ENCODE measurements around the gene PPP4C.

The PPP4C gene

DNA sequence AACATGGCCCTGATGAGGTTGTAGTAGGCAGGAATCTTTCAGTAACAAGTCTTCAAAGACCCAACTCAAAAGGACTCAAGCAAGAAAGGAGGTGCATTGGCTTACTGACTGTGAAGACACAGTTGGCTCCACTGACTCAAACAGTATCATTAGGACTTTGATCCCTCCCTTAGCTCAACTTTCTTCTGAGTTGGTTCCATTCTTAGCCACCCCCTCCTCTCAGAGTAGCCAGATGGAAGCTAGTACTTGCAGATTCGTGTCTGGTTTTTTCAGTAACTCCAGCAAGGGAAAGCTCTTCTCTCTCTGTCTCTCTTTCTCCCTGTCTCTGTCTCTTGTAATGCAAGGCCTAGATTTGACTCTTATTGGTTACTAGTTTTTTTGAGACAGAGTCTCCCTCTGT, 52.2 kb downstream of the PPP4C start:
- DNase-seq (ENCODE audit: low read depth) = no peak

DNA sequence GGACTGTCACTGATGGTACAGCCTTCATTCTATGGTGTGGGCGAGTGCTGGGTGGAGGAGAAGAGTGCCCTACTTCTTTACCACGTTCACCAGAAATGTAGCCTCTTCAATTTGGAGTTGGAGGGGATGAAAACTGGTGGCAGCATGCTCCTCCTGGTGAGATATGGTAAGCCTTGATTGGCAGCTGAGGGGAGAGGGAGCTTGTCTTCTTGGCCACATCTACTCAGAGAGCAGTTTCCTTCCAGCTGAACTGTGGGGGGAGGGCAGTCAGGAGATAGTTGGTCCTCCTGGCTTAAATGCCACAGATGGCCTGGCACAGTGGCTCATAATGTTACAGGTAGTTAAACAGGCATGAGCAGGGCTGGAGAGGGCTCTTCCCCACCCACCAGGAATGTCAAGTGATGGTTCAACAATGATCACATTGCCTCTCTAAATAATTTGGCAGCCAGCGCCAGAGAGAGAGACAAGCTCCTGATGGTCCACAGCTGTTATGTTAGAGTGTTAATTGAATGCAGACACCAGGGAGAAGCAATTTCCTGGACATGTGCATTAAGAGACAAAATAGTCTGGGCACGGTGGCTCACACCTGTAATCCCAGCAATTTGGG, 56.2 kb downstream of the PPP4C start:
- no peak for DNase-seq (ENCODE audit: low read depth)

DNA sequence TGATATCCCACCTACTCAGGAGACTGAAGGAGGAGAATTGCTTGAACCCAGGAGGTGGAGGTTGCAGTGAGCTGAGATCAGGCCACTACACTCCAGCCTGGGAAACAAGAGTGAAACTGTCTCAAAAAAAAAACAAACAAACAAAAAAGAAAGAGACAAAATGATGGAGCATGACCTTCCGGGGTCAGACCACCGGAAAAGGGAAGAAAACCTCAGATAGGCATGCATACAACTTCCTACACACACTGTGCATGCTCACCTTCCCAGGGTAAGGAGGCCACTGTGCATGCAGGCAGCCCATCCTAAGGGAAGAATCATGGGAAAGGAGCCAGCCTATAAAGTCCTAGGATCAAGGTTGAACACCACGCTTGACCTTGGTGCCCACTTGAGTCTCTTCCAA, 56.8 kb downstream of the PPP4C start:
- DNase-seq (ENCODE audit: low read depth) = no peak

Data from HS-5 (cell line).